ENCODE data around the gene PTGDR2. TPM values are rescaled to one million over a fixed set of nuclear protein-coding genes. Genes with fewer than 3 reads are reported as not detected.

The PTGDR2 gene
- 0.52 TPM for total RNA-seq

DNA sequence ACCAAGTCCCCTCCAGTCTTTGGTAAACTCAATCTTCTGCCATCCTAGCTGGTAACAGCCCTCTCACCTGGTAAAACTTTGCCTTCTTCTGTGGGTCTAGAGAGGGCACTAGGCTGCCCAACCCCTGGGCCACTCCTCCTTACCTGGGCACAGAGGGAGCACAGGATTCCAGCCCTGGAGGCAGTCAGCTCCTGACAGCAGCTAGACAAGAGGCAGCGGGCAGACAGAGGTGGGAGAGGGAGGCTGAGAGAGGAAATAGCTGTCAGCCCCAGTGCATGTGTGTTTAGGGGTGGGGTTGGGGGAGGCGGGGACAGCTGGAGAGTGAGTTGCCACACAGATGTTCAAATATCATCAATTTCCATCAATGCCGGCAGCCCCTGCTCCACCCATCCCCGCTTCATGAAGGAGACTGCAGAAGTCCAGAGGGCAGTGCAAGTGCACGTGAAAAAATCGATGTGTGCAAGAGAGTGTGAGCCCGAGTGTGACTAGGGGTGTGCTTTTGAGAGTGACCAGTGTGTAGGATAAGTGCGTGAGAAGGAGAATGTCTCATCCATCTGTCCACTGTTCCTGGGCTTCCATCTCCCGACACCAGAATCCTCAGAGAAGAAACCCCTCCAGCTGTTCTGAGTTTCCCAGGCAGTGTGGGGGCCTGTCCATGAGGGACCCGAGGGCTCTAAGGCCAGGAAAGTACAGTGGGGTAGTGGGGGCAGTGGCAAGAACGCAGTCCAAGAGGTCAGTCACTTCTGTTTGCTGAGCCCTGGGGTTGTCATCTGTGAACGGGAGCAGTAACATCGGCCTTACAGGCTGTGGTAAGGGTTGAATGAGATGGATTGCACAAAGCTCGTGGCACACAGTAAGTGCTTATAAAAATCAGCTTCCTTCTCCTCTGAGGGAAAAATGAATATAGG is at the start of gene PTGDR2:
Gene PTGDR2, minus strand, starts transcription at position 225 of the 908 bp plus-strand sequence. CDS start 2,228 bp downstream, outside the sequence.
- peak within 1 kb of the TSS; percentile 24 for H3K4me3 ChIP-seq (ENCODE audit: low read length)
- H3K27me3 ChIP-seq (ENCODE audit: insufficient read depth, low read length): no peaks in the 10 kb centered on the region
- no peaks in the 10 kb centered on the region for H3K9me3 ChIP-seq (ENCODE audit: low read depth, low read length)

DNA sequence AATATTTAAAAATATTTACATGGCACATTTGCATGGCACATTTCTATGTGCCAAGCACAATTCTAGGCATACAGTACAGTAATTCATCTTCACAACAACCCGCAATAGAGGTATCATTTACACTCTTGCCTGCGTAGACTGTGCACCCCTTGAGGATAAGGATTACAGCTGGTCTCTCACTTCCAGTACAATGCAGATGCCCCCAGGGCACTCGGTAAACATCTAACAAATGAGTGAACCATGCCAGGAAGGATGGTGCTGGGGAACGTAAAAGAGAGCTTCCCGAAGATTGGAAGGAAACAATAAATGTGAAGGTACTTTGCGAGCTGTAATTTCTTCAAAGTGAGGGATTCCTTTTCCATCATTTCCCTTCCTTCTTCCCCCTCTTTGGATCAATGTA is 49.3 kb upstream of the PTGDR2 start:
- Histone ChIP-seq H3K4me3 (ENCODE audit: low read length) (no peak overlapping the region), H3K9me3 (ENCODE audit: low read depth, low read length) (no peaks in the 10 kb centered on the region), H3K27me3 (ENCODE audit: insufficient read depth, low read length) (no peaks in the 10 kb centered on the region), H3K4me1 (ENCODE audit: insufficient read depth, low read length) (peaks cover 38% of the 10 kb centered on the region)

More for the DNA sequence above, at the start of gene PTGDR2:
- peaks cover 20% of the 10 kb centered on the region for H3K4me1 ChIP-seq (ENCODE audit: insufficient read depth, low read length)

DNA sequence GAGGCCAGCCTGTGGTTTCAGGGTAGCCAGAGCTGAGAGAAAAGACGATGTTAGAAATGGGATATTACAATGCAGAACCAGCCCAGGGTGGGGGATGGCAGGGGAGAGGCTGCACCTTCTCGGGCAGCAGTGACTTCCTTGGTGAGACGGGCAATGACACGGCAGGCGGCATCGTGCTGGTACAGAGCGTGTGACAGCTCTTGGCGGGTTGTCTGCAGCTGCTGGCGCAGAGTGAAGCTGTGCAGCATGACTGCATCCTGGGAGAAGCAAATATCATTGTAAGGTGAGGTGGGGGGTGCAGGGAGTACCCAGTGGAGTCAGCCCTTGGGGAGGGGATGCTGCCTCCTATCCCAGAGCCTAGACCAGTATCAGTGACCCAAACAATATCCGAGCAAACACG is 46.9 kb upstream of the PTGDR2 start:
- Histone ChIP-seq H3K4me3 (ENCODE audit: low read length) (no peak overlapping the region), H3K4me1 (ENCODE audit: insufficient read depth, low read length) (peaks cover 28% of the 10 kb centered on the region), H3K9me3 (ENCODE audit: low read depth, low read length) (no peaks in the 10 kb centered on the region), H3K27me3 (ENCODE audit: insufficient read depth, low read length) (no peaks in the 10 kb centered on the region)

DNA sequence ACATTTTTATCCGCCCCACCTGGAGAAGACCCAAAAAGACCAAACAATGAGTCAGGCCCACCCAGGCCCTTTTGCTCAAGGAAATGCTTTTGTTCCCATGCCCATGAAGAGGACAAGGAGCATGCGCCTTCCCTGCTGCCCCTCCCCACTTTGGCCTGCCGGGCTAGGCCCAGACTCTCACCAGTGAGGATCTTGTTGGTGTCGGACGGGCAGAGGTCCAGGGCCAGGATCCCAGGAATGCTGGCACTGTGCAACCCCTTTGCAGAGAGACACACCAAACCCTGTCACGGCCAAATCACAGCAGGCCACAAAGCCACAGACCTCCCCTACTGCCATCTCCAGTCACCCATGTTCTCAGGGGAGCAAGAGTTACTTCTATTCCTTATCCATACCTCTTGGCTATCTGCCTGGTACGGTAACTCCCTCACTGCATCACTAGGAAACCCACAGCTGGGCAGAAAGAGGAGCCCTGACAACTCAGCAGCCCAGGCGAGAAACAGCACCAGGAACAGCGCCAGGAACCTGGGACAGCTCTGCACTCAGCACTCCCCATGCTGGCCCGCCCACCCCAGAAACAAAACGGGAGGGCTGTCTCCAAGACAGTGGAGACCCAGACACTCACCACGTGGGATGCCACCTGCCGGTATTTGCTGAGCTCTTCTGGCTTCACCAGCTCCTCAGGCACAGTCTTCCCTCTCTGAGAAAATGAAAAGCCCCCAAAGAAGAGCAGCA is 45.1 kb upstream of the PTGDR2 start:
- Histone ChIP-seq H3K27me3 (ENCODE audit: insufficient read depth, low read length) (no peaks in the 10 kb centered on the region), H3K9me3 (ENCODE audit: low read depth, low read length) (no peaks in the 10 kb centered on the region), H3K4me3 (ENCODE audit: low read length) (no peak overlapping the region), H3K4me1 (ENCODE audit: insufficient read depth, low read length) (peaks cover 17% of the 10 kb centered on the region)

DNA sequence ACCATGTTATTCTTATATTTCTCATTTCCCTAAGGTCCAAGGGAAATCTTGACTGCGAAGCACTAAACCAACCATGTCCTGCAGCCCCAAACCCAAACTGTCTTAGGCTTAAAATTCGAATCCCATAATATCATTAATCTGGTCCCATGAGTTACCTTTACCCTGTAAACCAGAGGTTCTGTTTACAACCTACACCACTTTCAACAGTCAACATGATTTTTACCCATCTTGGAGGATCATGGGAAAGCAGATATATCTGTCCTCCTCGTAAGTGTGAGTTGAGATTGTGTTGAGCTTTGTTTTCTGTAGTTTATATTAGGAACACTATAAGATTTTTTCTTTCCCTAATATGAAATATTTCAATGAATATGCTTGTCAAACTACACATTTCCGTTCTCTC is 44.2 kb upstream of the PTGDR2 start:
- Histone ChIP-seq H3K27me3 (ENCODE audit: insufficient read depth, low read length) (no peaks in the 10 kb centered on the region), H3K4me3 (ENCODE audit: low read length) (no peak overlapping the region), H3K4me1 (ENCODE audit: insufficient read depth, low read length) (peaks cover 9% of the 10 kb centered on the region), H3K9me3 (ENCODE audit: low read depth, low read length) (no peaks in the 10 kb centered on the region)

DNA sequence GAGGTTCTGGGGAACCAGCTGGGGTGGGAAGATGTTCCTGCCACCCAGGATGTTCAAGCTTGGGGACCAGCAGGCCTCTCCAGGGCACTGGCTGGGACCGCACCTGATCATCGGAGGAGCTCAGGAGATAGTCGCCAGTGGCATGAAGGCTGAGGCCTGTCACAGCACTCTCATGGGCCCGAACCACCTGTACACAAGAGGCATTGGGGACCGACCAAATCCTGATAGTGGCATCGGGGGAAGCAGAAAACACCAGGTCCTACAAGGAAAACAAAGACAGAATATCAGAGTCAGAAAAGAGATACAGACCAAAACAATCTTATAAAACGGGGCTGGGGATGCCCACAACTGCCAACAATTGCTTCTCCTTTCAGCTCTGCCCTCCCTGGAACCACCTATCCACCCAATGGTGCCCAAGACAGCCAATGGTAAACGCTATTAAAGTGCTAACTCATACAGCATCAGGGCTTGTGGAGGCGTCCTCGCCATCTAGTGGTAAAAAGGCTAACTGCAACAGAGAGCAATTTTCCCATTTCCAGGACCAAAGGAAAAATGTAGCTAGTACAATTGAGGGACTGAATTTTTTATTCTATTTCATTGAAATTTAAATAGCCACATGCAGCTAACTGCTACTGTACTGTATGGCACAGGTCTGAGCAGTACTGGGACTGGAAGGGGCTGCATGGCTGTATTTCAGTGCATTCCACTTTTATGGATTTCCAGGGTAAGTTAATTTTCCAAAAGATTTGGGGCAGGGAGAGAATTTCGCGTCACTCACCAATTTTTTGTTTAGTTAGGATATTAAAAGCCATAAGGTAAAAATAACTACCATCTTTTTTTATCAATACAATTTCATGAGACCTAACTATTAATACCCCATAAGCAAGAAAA is 43.5 kb upstream of the PTGDR2 start:
- Histone ChIP-seq H3K4me3 (ENCODE audit: low read length) (no peak overlapping the region), H3K9me3 (ENCODE audit: low read depth, low read length) (no peaks in the 10 kb centered on the region), H3K4me1 (ENCODE audit: insufficient read depth, low read length) (peaks cover 2% of the 10 kb centered on the region), H3K27me3 (ENCODE audit: insufficient read depth, low read length) (no peaks in the 10 kb centered on the region)

DNA sequence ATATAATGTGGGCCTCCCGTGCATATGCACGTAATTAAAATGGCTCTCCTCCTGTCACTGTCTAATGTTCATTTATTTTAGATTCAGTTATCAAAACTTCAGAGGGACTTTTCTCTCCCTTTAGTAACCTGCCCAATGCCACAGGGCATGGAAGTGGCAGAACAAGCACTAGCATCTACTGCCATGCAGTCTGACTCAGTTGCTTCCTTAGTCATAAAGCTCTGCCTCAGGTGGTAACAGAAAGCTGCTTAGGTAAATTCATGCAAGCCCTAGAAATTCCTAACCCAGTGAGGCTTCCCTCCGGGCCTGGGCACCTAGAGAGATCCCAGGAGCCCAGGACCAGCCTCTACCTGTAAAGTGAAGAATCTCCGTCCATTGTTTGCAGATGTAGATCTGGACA is 41.7 kb upstream of the PTGDR2 start:
- Histone ChIP-seq H3K9me3 (ENCODE audit: low read depth, low read length) (no peaks in the 10 kb centered on the region), H3K4me3 (ENCODE audit: low read length) (no peak overlapping the region), H3K27me3 (ENCODE audit: insufficient read depth, low read length) (no peaks in the 10 kb centered on the region), H3K4me1 (ENCODE audit: insufficient read depth, low read length) (no peaks in the 10 kb centered on the region)

DNA sequence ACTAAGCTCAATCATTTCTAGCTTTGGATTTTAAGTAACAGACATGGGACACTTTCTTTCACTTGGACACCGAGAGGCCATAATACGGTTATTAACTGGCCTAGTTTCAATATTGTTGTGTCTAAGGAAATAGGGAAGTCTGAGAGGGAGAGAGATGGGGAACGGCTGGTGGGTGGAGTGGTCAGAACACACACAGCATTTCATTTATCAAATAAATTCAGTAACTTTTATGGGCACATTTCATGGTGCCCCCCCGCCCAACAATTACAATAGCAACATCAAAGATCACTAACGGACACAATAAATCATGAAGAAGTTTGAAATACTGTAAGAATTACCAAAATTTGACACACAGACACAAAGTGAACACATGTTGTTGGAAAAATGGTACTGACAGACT is 39.9 kb upstream of the PTGDR2 start:
- no peaks in the 10 kb centered on the region for H3K27me3 ChIP-seq (ENCODE audit: insufficient read depth, low read length)
- no peak overlapping the region for H3K4me3 ChIP-seq (ENCODE audit: low read length)
- peaks cover under 1% of the 10 kb centered on the region for H3K4me1 ChIP-seq (ENCODE audit: insufficient read depth, low read length)
- H3K9me3 ChIP-seq (ENCODE audit: low read depth, low read length): no peaks in the 10 kb centered on the region

DNA sequence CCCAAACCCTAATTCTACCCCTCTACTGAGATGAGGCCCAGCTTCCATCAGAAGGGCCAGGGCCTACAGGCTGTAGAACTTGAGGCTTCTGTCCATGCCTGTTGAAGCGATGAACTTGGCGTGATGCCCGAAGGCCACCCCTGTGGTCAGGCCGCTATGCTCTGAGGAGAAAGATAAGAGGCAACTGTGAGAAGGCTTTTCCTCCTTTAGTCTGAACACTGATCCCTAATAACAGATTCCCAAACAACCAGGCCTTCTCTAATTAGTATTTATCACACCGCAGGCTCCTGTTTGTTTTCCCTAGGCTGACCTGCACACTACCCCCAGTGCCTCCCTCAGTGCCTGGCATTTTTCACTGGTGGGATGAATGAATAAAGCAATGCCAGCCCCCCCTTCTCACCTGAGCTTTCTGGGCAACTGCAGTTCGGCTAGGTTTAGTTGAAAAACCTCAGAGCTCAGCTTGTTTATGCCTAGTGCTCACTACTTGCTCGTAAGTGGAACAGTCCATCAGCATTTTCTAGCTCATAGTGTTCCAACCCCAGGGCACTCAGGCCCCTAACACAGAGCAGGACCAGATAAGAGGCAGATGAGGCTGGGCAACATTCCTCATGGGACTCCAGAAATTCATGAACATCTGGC is 35.5 kb upstream of the PTGDR2 start:
- peaks cover 5% of the 10 kb centered on the region for H3K4me1 ChIP-seq (ENCODE audit: insufficient read depth, low read length)
- H3K27me3 ChIP-seq (ENCODE audit: insufficient read depth, low read length): no peaks in the 10 kb centered on the region
- H3K4me3 ChIP-seq (ENCODE audit: low read length): no peak overlapping the region
- H3K9me3 ChIP-seq (ENCODE audit: low read depth, low read length): no peaks in the 10 kb centered on the region

DNA sequence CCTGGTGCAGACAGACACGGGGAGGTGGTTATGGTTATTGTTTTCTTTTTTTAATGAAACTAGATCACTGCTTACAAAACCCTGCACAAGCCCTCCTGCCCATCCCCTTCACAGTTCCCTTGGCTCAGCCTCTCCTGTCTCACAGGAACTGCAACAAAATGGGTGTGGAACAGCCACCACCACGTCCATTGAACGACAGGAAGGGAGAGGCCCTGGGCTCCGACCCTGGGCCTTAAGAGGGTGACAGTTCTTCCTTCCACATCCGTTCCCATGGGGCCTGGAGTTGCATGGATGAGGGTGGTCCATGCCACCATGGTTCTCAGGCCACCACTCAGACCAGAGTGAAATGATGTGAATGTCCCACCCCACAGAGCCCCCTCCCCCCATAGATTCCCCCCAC is 34.9 kb upstream of the PTGDR2 start:
- Histone ChIP-seq H3K9me3 (ENCODE audit: low read depth, low read length) (no peaks in the 10 kb centered on the region), H3K4me3 (ENCODE audit: low read length) (no peak overlapping the region), H3K27me3 (ENCODE audit: insufficient read depth, low read length) (no peaks in the 10 kb centered on the region), H3K4me1 (ENCODE audit: insufficient read depth, low read length) (peaks cover 5% of the 10 kb centered on the region)

DNA sequence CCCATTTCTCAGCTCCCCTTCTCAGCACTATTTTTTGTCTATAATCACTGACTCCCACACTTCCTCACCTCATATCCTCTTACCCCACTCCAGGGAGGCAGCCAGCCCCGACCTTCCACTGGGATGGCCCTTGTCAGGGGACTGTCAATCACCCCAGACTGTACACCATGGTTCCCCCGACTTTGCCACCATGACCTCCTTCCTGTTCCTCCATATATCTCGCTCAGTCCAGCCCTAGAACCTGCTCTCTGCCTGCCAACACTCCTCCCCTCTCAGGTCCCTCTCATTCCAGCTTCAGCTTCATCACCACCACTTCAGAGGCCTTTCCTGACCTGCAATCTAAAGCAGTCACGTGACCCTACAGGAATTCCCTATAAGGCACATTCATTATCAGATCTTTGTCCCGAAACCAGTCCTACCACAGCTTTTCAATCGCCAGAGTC is 34.1 kb upstream of the PTGDR2 start:
- Histone ChIP-seq H3K27me3 (ENCODE audit: insufficient read depth, low read length) (no peaks in the 10 kb centered on the region), H3K4me3 (ENCODE audit: low read length) (no peak overlapping the region), H3K4me1 (ENCODE audit: insufficient read depth, low read length) (peaks cover 5% of the 10 kb centered on the region), H3K9me3 (ENCODE audit: low read depth, low read length) (no peaks in the 10 kb centered on the region)

DNA sequence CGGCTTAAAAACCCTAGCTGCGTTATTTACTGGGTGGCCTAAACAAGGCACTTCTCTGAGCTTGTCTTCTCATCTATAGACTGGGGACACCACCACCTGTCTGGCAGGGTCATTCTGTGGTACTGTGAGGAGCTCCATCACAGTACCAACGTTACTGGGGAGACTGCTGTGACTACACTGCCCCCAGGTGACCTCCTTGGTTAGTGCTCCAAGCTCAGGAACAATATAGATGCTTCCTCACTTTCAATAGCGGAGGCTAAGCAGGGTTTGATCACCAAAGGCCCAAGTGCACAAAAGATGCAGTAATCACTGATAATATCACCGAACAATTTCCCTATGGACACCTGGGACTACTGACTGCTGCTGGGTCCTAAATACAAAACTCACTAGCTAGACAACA is 31.8 kb upstream of the PTGDR2 start:
- H3K4me1 ChIP-seq (ENCODE audit: insufficient read depth, low read length): peaks cover 5% of the 10 kb centered on the region
- H3K27me3 ChIP-seq (ENCODE audit: insufficient read depth, low read length): no peaks in the 10 kb centered on the region
- H3K9me3 ChIP-seq (ENCODE audit: low read depth, low read length): no peaks in the 10 kb centered on the region
- no peak overlapping the region for H3K4me3 ChIP-seq (ENCODE audit: low read length)

DNA sequence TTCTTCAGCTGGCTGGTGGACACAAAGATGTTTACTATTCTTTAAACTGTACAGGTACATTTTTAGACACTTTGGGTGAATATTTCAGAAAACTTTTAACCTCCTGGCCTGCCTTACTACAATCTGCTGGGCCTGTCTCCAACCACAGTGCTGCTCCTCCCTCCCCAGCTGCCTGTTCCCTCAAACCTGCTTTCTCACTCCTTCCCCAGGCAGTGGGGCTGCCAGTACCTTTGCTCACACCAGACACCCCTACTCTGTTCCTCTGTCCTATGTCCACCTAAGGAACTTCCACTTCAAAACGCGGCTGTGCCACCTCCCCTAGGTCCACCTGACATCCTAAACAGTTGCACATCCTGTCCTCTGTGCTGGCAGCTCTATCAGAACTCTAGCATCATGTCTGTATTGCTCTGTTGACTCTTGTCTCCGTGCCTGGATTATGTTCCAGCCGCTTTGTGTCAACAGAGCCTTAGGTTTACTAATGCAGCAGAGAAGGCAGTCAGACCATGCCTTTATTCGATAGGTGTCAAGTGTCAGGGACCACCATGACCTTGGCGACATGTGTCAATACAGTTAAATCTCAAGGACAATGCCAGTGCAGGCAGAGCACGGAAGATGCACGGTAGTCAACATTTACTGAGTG is 25.0 kb upstream of the PTGDR2 start:
- H3K4me1 ChIP-seq (ENCODE audit: insufficient read depth, low read length): no peaks in the 10 kb centered on the region

DNA sequence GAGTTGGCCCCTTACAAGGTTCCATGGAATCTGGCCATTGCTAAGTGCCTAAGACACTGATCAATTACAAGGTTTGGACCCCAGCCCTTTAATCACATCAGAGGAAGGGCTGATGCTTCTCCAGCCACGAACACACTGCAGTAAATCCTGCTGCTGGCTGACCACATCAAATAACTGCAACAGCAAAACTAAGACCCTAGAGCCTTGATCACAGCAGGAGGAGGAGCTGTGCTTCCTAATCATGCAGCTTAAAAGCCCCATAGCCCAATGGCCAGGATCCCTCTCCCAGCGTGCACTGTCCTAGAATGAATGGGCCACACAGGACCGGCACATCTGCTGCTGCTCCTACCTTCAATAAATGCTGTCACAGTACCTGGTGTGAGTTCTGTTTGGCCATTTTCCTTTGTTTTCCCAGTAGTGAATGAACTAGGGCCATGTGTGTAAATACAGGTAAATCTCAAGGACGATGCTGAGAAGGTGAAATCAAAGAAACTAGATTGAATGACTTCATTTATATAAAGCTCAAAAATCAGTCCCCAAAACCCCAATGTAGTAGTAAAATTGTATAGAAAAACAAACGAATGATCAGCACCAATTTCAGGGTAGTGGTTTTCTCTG is 24.3 kb upstream of the PTGDR2 start:
- no peak overlapping the region for H3K4me3 ChIP-seq (ENCODE audit: low read length)
- H3K4me1 ChIP-seq (ENCODE audit: insufficient read depth, low read length): no peaks in the 10 kb centered on the region
- no peaks in the 10 kb centered on the region for H3K9me3 ChIP-seq (ENCODE audit: low read depth, low read length)
- H3K27me3 ChIP-seq (ENCODE audit: insufficient read depth, low read length): no peaks in the 10 kb centered on the region

More for the DNA sequence above, 25.0 kb upstream of the PTGDR2 start:
- no peak overlapping the region for H3K4me3 ChIP-seq (ENCODE audit: low read length)
- no peaks in the 10 kb centered on the region for H3K27me3 ChIP-seq (ENCODE audit: insufficient read depth, low read length)
- no peaks in the 10 kb centered on the region for H3K9me3 ChIP-seq (ENCODE audit: low read depth, low read length)

Data from mononuclear cell (primary cell).